GM23338 (cell line): Measurements from ENCODE around the gene ADCY5. TPM values are rescaled to one million over a fixed set of nuclear protein-coding genes. Genes with fewer than 3 reads are reported as not detected.

ENCODE experiments used
- CREB1 ChIP-seq: fragments of 250-450 bp; sonication (Bioruptor Pico); IDR thresholded peaks from 2 replicates; pipeline ENCODE4 v1.5.0; 2020; ENCODE audit warnings: low read depth, mild to moderate bottlenecking, moderate library complexity
- EZH2 ChIP-seq: fragments of 200-600 bp; sonication (generic); IDR thresholded peaks from one replicate; pipeline ENCODE4 v1.8.0; 2017; ENCODE audit warnings: antibody characterized with exemption, mild to moderate bottlenecking, low read depth; ENCODE audit not compliant: unreplicated experiment
- JUNB ChIP-seq: IDR thresholded peaks from one replicate; pipeline ENCODE4 v1.6.1; 2016; ENCODE audit warnings: antibody characterized with exemption; ENCODE audit not compliant: unreplicated experiment
- NANOG ChIP-seq: IDR thresholded peaks from 2 replicates; pipeline ENCODE4 v1.6.1; 2016; ENCODE audit warnings: antibody characterized with exemption, borderline replicate concordance
- POLR2AphosphoS5 ChIP-seq: IDR thresholded peaks from 2 replicates; pipeline ENCODE4 v1.6.1; 2016; ENCODE audit warnings: antibody characterized with exemption, low read depth
- ZNF114 ChIP-seq: fragments of 250-450 bp; sonication (Bioruptor Pico); IDR thresholded peaks from 2 replicates; pipeline ENCODE4 v1.5.0; 2020; ENCODE audit warnings: mild to moderate bottlenecking, moderate library complexity
- ZNF331 ChIP-seq: fragments of 250-450 bp; sonication (Bioruptor Pico); IDR thresholded peaks from 2 replicates; pipeline ENCODE4 v1.5.0; 2020; ENCODE audit warnings: low read depth, mild to moderate bottlenecking, moderate library complexity
- polyA plus RNA-seq: library from polyadenylated mRNA; unstranded; fragments of >200 nt; fragmentation: Nextera tagmentation; extraction: Ambion mirVana; gene quantifications from 2 replicates; pipeline ENCODE4 v1.2.1, GENCODE V29; 2016
- total RNA-seq: library from RNA; depleted of rRNA; stranded (reverse); fragments of >200 nt; shearing (Covaris generic); gene quantifications from 2 replicates; pipeline ENCODE4 v1.2.3, GENCODE V29; 2014
- TF ChIP-seq, protein P1 (sequence below): fragments of 250-450 bp; sonication (Bioruptor Pico); IDR thresholded peaks from 2 replicates; pipeline ENCODE4 v1.5.0; 2020; ENCODE audit warnings: mild to moderate bottlenecking, moderate library complexity
- TF ChIP-seq, protein P2 (sequence below): IDR thresholded peaks from one replicate; pipeline ENCODE4 v1.6.1; 2018; ENCODE audit warnings: antibody characterized with exemption; ENCODE audit not compliant: unreplicated experiment

The ADCY5 gene
- total and polyA plus RNA-seq, 2 experiments from 2014 or later = 3.5 to 10.2 TPM

DNA sequence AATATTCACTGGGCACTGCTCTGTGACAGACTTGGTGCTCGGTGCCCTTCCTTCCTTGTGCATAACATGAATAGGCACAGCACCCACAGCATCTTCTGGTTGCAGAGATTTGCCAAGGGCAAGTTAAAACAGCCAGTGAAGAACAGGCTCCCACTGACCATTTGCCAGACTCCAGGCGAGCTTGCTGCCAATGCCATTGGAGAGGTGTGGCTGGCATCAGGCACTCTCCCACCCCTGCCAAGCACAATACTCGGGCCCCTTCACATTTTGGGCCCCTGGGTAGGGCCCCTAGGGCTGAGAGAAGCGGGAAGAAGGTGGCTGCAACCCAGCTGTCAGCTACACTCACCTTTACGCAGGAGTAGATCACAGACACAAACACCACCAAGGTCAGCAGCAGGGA is 135.0 kb downstream of the ADCY5 start (continued):
- TF ChIP-seq, protein P1, sequence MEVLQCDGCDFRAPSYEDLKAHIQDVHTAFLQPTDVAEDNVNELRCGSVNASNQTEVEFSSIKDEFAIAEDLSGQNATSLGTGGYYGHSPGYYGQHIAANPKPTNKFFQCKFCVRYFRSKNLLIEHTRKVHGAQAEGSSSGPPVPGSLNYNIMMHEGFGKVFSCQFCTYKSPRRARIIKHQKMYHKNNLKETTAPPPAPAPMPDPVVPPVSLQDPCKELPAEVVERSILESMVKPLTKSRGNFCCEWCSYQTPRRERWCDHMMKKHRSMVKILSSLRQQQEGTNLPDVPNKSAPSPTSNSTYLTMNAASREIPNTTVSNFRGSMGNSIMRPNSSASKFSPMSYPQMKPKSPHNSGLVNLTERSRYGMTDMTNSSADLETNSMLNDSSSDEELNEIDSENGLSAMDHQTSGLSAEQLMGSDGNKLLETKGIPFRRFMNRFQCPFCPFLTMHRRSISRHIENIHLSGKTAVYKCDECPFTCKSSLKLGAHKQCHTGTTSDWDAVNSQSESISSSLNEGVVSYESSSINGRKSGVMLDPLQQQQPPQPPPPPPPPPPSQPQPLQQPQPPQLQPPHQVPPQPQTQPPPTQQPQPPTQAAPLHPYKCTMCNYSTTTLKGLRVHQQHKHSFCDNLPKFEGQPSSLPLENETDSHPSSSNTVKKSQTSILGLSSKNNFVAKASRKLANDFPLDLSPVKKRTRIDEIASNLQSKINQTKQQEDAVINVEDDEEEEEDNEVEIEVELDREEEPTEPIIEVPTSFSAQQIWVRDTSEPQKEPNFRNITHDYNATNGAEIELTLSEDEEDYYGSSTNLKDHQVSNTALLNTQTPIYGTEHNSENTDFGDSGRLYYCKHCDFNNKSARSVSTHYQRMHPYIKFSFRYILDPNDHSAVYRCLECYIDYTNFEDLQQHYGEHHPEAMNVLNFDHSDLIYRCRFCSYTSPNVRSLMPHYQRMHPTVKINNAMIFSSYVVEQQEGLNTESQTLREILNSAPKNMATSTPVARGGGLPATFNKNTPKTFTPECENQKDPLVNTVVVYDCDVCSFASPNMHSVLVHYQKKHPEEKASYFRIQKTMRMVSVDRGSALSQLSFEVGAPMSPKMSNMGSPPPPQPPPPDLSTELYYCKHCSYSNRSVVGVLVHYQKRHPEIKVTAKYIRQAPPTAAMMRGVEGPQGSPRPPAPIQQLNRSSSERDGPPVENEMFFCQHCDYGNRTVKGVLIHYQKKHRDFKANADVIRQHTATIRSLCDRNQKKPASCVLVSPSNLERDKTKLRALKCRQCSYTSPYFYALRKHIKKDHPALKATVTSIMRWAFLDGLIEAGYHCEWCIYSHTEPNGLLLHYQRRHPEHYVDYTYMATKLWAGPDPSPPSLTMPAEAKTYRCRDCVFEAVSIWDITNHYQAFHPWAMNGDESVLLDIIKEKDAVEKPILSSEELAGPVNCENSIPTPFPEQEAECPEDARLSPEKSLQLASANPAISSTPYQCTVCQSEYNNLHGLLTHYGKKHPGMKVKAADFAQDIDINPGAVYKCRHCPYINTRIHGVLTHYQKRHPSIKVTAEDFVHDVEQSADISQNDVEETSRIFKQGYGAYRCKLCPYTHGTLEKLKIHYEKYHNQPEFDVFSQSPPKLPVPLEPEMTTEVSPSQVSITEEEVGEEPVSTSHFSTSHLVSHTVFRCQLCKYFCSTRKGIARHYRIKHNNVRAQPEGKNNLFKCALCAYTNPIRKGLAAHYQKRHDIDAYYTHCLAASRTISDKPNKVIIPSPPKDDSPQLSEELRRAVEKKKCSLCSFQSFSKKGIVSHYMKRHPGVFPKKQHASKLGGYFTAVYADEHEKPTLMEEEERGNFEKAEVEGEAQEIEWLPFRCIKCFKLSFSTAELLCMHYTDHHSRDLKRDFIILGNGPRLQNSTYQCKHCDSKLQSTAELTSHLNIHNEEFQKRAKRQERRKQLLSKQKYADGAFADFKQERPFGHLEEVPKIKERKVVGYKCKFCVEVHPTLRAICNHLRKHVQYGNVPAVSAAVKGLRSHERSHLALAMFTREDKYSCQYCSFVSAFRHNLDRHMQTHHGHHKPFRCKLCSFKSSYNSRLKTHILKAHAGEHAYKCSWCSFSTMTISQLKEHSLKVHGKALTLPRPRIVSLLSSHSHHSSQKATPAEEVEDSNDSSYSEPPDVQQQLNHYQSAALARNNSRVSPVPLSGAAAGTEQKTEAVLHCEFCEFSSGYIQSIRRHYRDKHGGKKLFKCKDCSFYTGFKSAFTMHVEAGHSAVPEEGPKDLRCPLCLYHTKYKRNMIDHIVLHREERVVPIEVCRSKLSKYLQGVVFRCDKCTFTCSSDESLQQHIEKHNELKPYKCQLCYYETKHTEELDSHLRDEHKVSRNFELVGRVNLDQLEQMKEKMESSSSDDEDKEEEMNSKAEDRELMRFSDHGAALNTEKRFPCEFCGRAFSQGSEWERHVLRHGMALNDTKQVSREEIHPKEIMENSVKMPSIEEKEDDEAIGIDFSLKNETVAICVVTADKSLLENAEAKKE (CRISPR knock-in tag) = no peak
- TF ChIP-seq JUNB (no peak), CREB1 (CRISPR knock-in tag) (no peak), ZNF331 (CRISPR knock-in tag) (no peak), EZH2 (no peak), ZNF114 (CRISPR knock-in tag) (no peak), NANOG (no peak), POLR2AphosphoS5 (no peak)
- TF ChIP-seq, protein P2, sequence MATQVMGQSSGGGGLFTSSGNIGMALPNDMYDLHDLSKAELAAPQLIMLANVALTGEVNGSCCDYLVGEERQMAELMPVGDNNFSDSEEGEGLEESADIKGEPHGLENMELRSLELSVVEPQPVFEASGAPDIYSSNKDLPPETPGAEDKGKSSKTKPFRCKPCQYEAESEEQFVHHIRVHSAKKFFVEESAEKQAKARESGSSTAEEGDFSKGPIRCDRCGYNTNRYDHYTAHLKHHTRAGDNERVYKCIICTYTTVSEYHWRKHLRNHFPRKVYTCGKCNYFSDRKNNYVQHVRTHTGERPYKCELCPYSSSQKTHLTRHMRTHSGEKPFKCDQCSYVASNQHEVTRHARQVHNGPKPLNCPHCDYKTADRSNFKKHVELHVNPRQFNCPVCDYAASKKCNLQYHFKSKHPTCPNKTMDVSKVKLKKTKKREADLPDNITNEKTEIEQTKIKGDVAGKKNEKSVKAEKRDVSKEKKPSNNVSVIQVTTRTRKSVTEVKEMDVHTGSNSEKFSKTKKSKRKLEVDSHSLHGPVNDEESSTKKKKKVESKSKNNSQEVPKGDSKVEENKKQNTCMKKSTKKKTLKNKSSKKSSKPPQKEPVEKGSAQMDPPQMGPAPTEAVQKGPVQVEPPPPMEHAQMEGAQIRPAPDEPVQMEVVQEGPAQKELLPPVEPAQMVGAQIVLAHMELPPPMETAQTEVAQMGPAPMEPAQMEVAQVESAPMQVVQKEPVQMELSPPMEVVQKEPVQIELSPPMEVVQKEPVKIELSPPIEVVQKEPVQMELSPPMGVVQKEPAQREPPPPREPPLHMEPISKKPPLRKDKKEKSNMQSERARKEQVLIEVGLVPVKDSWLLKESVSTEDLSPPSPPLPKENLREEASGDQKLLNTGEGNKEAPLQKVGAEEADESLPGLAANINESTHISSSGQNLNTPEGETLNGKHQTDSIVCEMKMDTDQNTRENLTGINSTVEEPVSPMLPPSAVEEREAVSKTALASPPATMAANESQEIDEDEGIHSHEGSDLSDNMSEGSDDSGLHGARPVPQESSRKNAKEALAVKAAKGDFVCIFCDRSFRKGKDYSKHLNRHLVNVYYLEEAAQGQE = no peak
